GM19328 (cell line): ENCODE measurements around the gene ELF1.
"Not testable (repeated sequence)": the region's sequence is repeated elsewhere in the genome, so short reads cannot be mapped to it uniquely, and the experiment has no call there.

Source experiments
- ATAC-seq: cut with Tn5 transposase; IDR thresholded peaks from one replicate; pipeline ENCODE4 v1.9.1; 2021; ENCODE audit warnings: mild to moderate bottlenecking, moderate library complexity; ENCODE audit not compliant: unreplicated experiment

The ELF1 gene

GRCh38 chr13:40901032-40901431 is 118.1 kb downstream of the ELF1 start:
- not testable (repeated sequence) for ATAC-seq

DNA sequence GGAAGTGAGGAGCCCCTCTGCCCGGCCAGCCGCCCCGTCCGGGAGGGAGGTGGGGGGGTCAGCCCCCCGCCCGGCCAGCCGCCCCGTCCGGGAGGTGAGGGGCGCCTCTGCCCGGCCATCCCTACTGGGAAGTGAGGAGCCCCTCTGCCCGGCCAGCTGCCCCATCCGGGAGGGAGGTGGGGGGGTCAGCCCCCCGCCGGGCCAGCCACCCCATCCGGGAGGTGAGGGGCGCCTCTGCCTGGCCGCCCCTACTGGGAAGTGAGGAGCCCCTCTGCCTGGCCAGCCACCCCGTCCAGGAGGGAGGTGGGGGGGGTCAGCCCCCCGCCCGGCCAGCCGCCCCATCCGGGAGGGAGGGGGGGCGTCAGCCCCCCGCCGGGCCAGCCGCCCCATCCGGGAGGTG is 118.5 kb downstream of the ELF1 start:
- ATAC-seq: not testable (repeated sequence)

- ATAC-seq: no peak
These were observed 122.1 kb downstream of the ELF1 start for GRCh38 chr13:40897053-40897452.

GRCh38 chr13:40895227-40896184 is 123.6 kb downstream of the ELF1 start:
- no peak for ATAC-seq

DNA sequence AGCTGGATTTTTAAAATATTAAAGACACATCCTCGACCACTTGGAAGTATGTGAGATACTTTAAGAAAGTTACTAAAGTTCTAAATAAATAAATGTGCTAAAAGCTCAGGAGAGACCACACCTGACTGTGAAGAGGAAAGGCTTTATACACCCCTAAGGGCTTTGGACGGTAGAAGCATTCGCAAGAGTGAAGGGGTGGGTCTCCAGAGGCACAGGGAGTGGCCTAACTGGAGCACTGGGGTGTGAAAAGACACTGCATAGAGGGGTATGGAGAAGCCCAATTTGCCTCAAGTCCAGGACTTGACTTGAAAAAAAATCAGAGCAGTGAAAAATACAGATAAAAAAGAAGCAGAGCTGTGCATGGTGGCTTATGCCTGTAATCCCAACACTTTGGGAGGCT is 125.5 kb downstream of the ELF1 start:
- not testable (repeated sequence) for ATAC-seq

GRCh38 chr13:40886017-40886416 is 133.1 kb downstream of the ELF1 start:
- ATAC-seq: no peak

DNA sequence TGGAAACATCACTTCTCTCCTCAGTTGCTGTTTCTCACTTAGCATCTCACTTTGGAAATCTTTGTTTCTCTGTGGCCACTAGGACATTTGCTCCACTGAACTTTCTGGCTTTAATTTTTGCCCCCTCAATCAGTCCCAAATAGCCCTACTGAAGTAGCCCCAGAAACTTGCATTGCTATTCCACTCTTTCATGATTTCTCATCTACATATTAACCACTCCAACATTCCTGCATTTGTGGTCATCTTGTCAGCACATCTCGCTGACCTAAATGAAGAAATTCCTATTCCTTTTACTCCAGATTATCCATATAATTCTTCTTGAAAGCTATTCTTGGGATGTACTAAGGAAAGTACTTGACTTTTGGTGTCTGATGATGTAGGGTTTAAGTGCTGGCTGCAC is 134.9 kb downstream of the ELF1 start:
- ATAC-seq: not testable (repeated sequence)
